GM21576 (cell line): ENCODE results near the gene COG7.
"Not testable (repeated sequence)": the region's sequence is repeated elsewhere in the genome, so short reads cannot be mapped to it uniquely, and the experiment has no call there.

Experiments
- ATAC-seq: cut with Tn5 transposase; IDR thresholded peaks from one replicate; pipeline ENCODE4 v1.9.1; 2021; ENCODE audit warnings: mild to moderate bottlenecking, moderate library complexity; ENCODE audit not compliant: unreplicated experiment

COG7 gene

GRCh38 chr16:23476289-23476688, 23.3 kb upstream of the COG7 start:
- no peak for ATAC-seq

GRCh38 chr16:23469814-23470213, 16.8 kb upstream of the COG7 start:
- ATAC-seq, result no peak

- no peak for ATAC-seq
Measured at GRCh38 chr16:23466162-23466885, 13.3 kb upstream of the COG7 start.

GRCh38 chr16:23465179-23465578, 12.2 kb upstream of the COG7 start:
- no peak for ATAC-seq

- no peak for ATAC-seq
Measured at GRCh38 chr16:23464196-23464595, 11.2 kb upstream of the COG7 start.

GRCh38 chr16:23462994-23463393, 10.0 kb upstream of the COG7 start:
- ATAC-seq, result not testable (repeated sequence)

- ATAC-seq, result no peak
Measured at GRCh38 chr16:23453338-23454052, 506 bp upstream of the COG7 start.

- no peak for ATAC-seq
Measured at GRCh38 chr16:23452221-23452571, 793 bp downstream of the COG7 start.

GRCh38 chr16:23448392-23448791, 4.6 kb downstream of the COG7 start:
- ATAC-seq, result no peak

- not testable (repeated sequence) for ATAC-seq
Measured at GRCh38 chr16:23437542-23437941, 15.4 kb downstream of the COG7 start.

GRCh38 chr16:23436951-23437350, 16.0 kb downstream of the COG7 start:
- ATAC-seq, result no peak

GRCh38 chr16:23435500-23435899, 17.5 kb downstream of the COG7 start:
- ATAC-seq, result no peak

GRCh38 chr16:23434380-23434779, 18.6 kb downstream of the COG7 start:
- ATAC-seq, result no peak

- ATAC-seq, result no peak
Measured at GRCh38 chr16:23433261-23433920, 19.6 kb downstream of the COG7 start.

GRCh38 chr16:23432176-23433128, 20.5 kb downstream of the COG7 start:
- ATAC-seq, result no peak

- ATAC-seq, result no peak
Measured at GRCh38 chr16:23428351-23428750, 24.6 kb downstream of the COG7 start.

GRCh38 chr16:23424292-23424958, 28.6 kb downstream of the COG7 start:
- ATAC-seq, result no peak

GRCh38 chr16:23423496-23424049, 29.4 kb downstream of the COG7 start:
- no peak for ATAC-seq

- ATAC-seq, result no peak
Measured at GRCh38 chr16:23420011-23420410, 33.0 kb downstream of the COG7 start.

- no peak for ATAC-seq
Measured at GRCh38 chr16:23416816-23417215, 36.2 kb downstream of the COG7 start.
